Measurements from ENCODE around the gene NBPF9.
"Not testable (repeated sequence)": the region's sequence is repeated elsewhere in the genome, so short reads cannot be mapped to it uniquely, and the experiment has no call there.

GRCh38 chr1:149018577-149018976 is 84.8 kb downstream of the NBPF9 start:
- TF ChIP-seq CTCF (IDR thresholded peaks at IDR 0.05); POLR2AphosphoS5 (IDR thresholded peaks at IDR 0.05); POLR2A (IDR thresholded peaks at IDR 0.05; ENCODE audit: low read depth): not testable (repeated sequence)

Data from esophagus muscularis mucosa (tissue), 3 donors.